Ammon's horn (tissue), 1 donor: Measurements from ENCODE around the gene RANBP3L.
"Not testable (repeated sequence)": the region's sequence is repeated elsewhere in the genome, so short reads cannot be mapped to it uniquely, and the experiment has no call there.

Experiments
- DNase-seq: peaks from one replicate; pipeline ENCODE4 v3.0.0-alpha.2; 2016; ENCODE audit warnings: low spot score

The RANBP3L gene

GRCh38 chr5:36301858-36302603 is at the start of gene RANBP3L:
TSS of gene RANBP3L (minus strand) at chr5:36301902. CDS start at chr5:36301416, 486 bp downstream.
- peak; percentile 68 for DNase-seq

DNA sequence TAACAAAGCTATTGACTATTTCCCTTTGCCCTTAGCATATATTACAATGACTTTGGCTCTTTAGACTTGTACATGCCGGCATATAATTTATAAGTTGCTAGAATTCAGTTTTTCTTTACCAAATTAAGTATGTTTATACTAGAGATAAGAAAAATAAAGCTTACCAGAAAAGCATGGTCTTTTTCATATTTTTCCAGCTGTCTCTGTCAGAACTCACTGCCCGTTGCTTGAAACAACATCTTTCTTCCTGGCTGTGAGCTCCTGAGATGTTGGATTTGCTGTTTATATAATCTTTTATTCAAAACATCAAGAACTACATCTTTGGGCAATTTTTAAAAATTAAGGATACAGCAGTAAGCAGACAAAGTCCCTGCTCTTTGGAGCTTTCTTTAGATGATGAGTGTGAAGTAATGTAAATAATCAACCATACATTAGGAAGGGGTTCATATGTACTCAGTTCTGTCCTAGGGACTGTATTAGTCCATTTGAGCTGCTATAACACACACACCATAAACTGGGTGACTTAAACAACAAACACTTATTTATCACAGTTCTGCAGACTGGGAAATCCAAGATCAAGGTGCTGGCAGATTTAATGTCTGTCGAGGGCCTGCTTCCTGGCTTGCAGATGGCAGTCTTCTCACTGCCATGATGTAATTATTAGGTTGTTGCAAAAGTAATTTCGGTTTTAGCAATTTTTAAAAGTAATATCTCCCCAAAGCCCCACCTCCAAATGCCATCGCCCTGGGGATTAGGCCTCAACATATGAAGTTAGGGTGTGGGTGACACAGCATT is 45.4 kb upstream of the RANBP3L start:
- no peak for DNase-seq

DNA sequence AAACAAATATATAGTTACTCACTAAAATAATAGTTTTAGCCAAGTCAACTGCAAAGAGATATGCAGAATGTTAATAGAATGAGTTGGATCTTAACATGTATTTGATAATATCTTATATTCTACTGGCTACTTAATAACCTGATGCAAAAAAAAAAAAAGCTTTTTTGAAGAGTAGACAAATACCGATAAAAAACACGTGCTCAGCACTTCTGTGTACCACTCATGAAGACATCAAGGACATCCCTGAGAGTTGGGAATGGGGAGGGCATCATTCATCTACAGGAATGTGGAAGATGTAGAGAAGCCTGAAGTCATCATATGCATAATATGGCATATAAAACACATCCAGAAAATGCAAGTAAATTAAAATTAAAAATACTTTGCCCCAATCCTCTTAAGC is 43.2 kb upstream of the RANBP3L start:
- DNase-seq = no peak

- DNase-seq = not testable (repeated sequence)
Measured at GRCh38 chr5:36341720-36342119, 40.0 kb upstream of the RANBP3L start.

DNA sequence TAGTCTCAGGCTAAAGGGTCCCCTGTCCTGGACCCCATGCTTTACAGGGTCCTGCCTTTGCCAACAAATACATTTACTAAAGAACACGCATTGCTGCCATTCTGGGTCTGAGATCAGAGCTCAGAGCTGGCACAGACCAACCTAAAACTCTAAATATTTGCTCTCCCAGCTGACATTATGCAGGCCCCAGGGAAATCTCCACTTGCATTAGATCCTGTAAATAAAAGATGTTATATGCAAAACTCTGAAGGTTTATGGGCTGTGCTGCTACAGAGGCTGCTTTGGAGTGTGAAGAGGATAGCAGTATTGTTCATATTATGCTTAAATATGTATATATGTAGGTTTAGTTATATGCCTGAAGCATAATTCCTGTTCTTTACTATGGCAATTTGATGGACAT is 35.9 kb upstream of the RANBP3L start:
- no peak for DNase-seq

GRCh38 chr5:36334315-36334714 is 32.6 kb upstream of the RANBP3L start:
- no peak for DNase-seq

GRCh38 chr5:36332720-36333119 is 31.0 kb upstream of the RANBP3L start:
- DNase-seq = not testable (repeated sequence)

GRCh38 chr5:36325196-36325595 is 23.5 kb upstream of the RANBP3L start:
- no peak for DNase-seq

DNA sequence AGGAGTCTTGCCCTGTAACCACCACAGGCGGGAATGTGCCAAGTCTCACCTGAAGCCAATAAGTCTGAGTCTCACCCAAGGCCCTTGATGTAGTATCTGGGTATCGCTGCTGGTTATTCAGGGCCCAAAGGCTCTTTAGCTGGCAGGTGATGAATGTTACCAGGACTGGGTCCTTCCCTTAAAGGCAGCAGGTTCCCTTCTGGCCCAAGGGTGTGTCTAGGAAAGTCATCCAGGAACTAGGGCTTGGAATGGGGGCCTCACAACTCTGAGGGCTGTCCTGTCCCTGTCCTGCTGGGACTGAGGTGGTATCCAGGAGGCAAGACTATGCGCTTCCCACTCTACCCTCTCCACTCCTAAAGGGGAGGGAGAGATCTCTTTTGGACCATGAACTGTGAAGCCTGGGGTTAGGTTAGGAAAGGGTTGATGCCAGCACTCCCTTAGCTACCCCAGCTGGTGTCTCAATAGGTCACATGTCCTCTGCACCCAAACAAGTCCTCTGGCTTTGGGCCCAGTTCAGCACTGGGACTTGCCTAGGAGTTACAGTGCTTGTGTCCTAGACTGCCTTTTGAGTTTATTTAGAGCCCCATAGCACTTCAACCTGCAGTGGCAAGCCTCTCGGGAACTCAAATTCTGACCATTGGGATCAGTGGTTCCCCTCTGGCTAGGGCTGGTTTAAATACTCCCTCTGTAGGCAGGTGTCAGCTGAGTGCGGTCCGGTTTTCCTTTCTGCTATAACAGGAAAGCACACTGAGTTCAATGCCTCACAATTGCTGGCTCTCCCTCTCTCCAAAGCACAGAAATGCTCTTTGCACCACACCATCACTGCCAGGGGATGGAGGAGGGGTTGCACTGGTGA is 22.5 kb upstream of the RANBP3L start:
- DNase-seq = no peak

- no peak for DNase-seq
Measured at GRCh38 chr5:36312953-36313672, 11.4 kb upstream of the RANBP3L start.

DNA sequence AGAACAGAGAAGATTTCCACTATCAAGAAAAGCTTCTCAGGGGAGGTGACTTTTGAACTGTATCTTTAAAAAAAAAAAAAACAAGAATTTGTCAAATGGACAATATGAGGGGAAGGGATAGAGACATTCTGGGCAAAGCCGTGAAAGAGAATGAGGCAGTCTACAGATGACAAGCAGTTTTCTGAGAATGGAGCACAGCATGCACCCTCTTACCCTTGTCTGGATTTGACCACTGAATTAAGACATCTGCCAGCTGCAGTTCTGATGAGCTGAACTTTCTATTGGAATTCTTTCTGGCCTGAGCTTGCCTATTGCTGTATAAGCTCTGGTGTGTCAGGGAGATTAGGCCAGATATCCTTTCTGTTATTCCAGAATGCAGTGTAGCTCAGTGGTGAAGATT is 10.3 kb upstream of the RANBP3L start:
- no peak for DNase-seq

DNA sequence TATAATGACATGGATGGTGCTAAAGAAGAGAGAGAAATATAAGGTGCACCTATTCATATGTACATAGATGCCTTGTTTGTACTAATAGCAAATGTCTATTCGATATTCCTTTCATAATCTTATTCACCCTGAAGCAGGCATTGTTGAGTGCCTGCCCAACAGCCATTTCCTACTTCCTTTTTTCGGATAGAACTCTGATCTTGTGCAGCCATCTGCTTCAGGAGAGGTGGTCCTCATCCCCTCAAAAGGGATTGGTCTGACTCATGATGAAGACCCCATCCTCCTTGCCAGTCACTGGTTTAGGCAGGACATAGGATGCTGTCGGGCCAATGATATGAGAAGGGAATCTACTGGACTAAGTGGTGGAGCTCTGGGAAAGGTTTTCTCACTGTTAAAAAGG is 8.4 kb upstream of the RANBP3L start:
- no peak for DNase-seq

DNA sequence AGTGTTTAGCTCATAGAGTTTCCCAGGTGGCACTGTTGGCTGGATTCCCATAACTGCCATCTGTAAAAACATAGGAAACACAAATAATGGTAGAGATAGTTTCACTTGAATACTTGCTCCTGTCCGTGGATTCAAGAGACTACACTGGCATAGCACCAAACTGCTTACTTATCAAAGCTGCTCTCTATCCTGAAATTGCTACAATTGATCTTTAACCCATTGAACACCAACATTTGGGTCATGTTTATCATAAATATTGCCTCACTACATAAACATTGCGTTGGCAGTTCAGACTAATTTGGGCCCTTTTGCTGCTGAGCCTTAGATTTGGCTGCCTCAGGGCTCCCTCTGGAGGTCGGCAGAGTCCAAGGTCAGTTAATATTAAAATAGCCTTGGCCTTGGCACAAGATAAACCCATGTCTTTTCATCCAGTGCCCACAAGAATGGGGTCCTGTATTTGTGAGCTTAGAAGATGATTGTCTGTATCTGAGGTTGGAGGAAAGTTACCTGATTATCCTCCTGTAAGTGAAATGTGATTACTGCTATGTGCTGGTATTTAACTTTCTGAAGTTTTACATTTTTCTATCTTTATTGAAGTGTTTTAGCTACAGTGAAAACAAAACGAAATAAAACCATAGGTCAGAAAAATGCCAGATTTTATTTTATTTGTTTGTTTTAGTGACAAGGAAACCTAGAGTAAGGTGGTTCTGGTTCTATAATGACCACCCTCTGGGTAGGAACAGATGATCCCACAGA is 4.0 kb upstream of the RANBP3L start:
- peak; percentile 75 for DNase-seq

DNA sequence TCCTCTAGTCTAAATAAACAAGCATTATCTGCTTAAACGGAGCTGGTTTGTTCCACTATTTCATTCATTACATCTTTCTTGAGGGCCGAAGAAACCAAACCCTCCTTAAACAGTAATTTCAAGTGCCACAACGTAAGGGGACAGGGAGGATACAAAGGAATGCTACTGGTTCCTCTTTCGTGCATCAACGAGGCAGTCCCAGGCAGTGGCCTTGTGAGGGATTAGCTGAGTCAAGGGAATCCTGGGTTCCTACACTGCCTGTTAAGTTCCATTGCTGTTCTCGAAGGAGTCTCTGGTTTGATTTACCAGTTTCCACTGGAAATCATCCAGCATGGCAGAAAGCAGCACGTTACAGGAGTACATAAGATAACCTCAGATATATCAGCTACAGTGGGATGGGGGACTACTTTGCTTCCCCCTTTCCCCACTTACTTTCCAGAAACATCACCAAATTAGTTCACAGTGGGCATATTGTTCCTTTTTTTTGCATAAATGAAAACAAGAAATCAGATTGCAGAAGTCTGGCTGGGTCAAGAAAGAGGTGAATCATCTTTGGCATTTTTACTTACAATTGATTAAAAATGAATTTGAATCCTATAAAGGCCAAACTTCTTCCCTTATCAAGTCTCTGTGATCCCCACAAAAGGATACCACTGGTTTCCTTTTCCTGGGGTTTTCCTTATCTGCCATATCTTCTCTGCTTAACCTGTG is 2.5 kb upstream of the RANBP3L start:
- DNase-seq = no peak

DNA sequence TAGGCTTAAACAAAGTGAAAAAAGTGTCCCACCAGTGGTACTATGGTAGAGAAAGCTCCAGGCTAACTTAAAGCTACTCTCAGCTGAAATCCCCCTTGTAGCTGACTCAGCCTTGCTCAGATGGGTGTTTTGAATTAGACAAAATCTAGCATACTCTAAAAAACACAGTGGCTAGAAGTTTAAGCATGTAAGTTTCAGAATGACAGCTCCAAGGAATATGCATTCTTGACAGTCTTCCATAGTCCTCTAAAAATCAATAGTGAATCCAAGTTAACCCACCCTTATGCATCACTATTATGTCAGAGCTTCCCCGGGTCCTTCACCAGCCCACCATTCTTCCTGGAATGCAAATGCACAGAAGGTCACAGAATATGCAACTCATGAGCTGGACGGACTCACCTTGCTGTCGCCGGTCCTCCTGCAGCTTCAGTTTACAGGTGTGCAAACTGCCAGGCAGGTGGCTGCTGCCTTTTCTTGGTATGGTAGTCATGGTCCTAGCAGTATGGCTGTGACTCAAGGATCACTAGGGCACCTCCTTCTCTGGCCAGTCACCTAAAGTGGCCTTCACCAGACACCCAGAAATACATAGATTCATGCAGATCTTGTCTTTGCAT is 668 bp downstream of the RANBP3L start:
- no peak for DNase-seq

DNA sequence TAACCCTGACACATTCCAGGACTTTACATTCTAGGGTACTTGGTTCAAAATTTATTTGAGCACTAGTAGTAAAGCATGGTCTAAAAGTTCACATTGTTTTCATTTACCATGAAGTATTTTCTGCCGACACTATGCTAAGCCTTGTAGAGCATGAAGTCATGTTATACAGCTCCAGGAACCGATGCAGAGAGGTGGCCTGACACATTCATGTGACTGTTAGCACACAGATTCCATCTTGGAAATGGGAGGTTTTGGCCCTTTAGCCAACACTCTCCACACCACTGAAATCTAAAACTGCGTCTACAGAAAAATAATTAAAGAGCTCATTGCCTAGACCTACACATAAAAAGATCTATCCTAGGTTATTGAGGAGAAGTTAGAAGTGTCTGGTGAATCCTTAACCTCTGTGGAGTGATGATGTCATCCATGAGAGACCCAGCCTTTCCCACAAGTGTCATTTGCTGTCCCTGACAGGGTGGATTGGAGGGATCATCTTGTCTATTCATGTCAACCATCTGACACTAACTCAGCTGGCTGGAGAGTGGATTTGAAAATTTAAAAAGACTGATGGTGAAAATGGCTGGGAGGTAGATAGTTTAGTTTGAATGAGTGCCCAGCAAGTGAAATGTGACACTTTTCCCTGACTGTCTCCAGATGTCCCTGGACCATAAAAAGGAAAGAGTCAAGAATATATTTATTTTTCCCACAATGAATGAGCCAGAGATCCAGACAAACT is 1.3 kb downstream of the RANBP3L start:
- DNase-seq = no peak

GRCh38 chr5:36298552-36298951 is 3.1 kb downstream of the RANBP3L start:
- no peak for DNase-seq

GRCh38 chr5:36297653-36298052 is 4.0 kb downstream of the RANBP3L start:
- DNase-seq = no peak
